SU-DHL-6 (cell line): Measurements from ENCODE around the gene IGF2BP2.

Experiments used
- CTCF ChIP-seq: fragments of 200-600 bp; sonication (generic); IDR thresholded peaks from one replicate; pipeline ENCODE4 v1.5.1; 2017; ENCODE audit warnings: antibody characterized with exemption, mild to moderate bottlenecking, low read length, moderate library complexity; ENCODE audit not compliant: insufficient read depth, poor library complexity, severe bottlenecking
- EZH2phosphoT487 ChIP-seq: fragments of 200-600 bp; sonication (generic), shearing (Covaris generic); conservative IDR thresholded peaks from 2 replicates; pipeline ENCODE4 v1.6.1; 2018; ENCODE audit warnings: mild to moderate bottlenecking, antibody characterized with exemption, low read length, moderate library complexity, mixed read lengths

- TF ChIP-seq CTCF, result no peak
- TF ChIP-seq EZH2phosphoT487, result no peak
These were observed 45.4 kb downstream of the IGF2BP2 start for GRCh38 chr3:185779461-185779860.
